ENCODE data around the gene GUK1.
"Not testable (repeated sequence)": the region's sequence is repeated elsewhere in the genome, so short reads cannot be mapped to it uniquely, and the experiment has no call there.

GUK1 gene

GRCh38 chr1:228104526-228105269 is 35.4 kb upstream of the GUK1 start:
- no peak for DNase-seq (ENCODE audit: low spot score)

DNA sequence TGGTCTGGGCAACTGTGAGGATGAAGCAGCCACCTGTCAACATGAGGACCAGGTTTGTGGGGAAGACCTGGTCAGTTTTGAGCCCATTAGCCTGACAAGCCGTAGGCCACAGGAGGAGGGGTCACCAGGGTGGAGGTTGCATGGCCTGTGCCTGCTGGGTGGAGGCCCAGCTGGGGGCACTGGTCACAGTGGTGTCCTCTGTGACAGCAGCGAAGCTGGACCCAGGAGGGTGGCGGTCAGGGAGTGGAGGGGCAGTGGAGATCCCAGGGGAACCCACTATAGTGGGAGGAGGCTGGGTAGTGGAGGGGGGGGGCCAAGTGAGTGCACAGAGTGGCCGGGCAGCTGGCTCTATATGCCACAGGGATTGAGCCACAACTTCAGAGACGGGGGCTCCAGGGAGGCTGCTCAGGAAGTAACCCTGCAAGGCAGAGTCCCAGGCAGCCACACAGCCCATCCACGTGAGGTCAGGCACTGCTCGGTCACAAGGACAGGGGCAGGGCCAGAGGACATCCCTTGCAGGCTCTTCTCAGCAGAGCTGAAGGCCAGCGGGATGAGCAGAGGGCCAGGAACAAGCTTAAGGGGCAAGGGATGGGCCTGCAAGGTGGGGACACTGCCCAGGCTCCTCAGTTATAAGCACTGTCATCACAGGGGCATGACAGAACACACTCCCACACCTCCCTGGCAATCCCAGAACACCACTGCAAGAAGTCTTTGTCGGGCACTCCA is 34.6 kb upstream of the GUK1 start:
- no peak for DNase-seq (ENCODE audit: low spot score)

GRCh38 chr1:228105996-228106799 is 33.9 kb upstream of the GUK1 start:
- no peak for DNase-seq (ENCODE audit: low spot score)

GRCh38 chr1:228106800-228107054 is 33.4 kb upstream of the GUK1 start:
- no peak for DNase-seq (ENCODE audit: low spot score)

GRCh38 chr1:228107636-228108035 is 32.4 kb upstream of the GUK1 start:
- no peak for DNase-seq (ENCODE audit: low spot score)

- no peak for DNase-seq (ENCODE audit: low spot score)
These were observed 31.9 kb upstream of the GUK1 start for GRCh38 chr1:228108055-228108690.

- no peak for DNase-seq (ENCODE audit: low spot score)
These were observed 31.4 kb upstream of the GUK1 start for GRCh38 chr1:228108742-228109072.

DNA sequence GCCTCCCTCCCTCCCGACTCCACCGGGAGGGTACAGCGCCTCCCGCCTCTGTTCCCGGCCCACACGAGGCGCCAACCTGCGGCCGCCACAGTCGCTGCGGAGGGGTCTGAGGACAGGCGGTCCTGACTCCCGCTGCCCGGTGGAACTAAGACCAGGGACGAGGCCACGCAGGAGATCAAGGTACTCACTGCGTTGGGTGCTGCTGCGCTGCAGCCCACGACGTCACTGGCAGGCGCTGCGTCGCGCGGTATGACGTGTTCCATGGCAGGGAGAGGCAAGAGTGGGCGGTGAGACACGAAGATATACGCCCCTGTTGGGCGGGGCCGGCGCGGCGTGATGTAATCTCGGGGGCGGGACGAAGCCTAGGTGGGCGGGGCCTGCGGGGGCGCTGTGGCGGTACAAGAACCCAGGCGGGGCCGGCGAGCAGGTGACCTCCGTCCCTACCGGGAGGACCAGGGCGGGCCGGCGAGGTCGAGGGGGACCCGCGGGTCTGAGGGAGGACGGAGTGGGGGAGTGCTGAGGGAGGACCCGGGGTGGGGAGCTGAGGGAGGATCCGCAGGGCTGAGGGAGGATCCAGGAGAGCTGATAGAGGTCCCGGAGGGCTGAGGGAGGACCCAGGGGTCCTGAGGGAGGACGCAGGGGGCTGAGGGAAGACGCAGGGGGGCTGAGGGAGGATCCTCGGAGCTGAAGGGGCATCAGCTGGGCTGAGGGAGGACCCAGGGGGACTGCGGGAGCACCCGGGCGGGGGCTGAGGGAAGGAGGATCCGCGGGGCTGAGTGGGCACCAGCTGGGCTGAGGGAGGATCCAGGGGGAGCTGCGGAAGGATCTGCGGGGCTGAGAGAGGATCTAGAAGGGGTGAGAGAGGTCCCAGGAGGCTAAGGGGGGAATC is 30.8 kb upstream of the GUK1 start, which contains the start of gene MRPL55:
MRPL55 (minus strand) TSS at position 227 of the 889 bp plus-strand sequence. CDS start 1,039 bp downstream, outside the sequence.
- DNase-seq (ENCODE audit: low spot score), result peak; percentile 95

DNA sequence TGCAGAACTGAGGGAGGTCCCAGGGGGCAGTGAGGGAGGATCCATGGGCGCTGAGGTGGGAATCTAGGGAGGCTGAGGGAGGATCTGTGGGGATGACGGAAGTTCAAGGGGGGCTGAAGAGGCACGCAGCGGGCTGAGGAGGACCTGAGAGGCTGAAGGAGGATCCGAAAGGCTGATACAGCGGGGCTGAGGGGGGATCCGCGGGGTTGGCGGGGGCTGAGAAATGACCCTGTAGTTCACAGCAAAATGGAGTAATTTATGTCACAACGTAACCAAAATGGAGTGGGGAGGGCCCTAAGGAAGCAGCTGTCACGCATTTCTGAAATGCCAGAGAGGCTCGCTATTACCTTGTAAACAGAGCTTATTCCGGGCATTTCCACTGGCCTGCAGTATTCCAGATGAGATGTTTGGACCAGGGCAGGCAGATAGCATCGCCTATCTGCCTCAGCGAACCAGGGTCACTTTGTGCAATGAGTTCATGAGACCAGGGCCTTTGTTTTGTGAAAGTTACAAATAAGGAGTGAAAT is 30.1 kb upstream of the GUK1 start:
- DNase-seq (ENCODE audit: low spot score), result no peak

DNA sequence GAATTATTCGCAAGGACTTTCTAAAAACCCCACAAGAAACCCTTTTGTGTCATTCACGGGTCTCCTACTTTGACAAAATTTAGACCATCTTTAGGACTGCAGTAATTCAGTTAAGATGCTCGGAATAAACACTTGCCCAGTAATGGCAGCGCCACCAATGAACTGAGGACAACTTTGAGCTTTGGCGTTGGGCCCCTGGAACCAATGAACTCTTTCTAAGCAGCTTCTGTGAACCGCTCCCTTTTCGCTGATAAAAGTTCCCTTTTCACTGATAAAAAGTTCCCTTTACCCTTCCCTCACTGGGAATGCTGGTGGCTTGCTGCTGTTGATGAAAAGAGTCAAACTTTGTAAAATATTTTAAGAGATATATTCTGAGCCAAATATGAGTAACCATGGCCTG is 29.5 kb upstream of the GUK1 start:
- DNase-seq (ENCODE audit: low spot score), result no peak

GRCh38 chr1:228111315-228111714 is 28.8 kb upstream of the GUK1 start:
- DNase-seq (ENCODE audit: low spot score), result not testable (repeated sequence)

DNA sequence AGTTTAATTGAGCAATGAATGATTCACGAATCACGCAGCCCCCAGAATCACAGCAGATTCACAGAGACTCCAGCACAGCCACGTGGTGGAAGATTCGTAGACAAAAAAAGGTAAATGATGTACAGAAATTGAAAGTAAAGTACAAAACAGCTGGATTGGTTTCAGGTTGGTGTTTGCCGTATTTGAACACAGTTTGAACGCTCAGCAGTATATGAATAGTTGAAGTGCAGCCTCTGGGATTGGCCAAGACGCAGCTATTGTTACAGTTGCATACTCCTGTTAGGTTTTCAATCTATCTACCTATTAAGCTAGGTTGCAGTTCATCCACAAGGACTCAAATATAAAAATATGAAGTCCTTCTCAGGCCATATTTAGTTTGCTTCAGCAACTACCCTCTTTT is 27.9 kb upstream of the GUK1 start:
- DNase-seq (ENCODE audit: low spot score), result no peak

- no peak for DNase-seq (ENCODE audit: low spot score)
These were observed 27.5 kb upstream of the GUK1 start for GRCh38 chr1:228112617-228113016.

- no peak for DNase-seq (ENCODE audit: low spot score)
These were observed 25.3 kb upstream of the GUK1 start for GRCh38 chr1:228114827-228115226.

- DNase-seq (ENCODE audit: low spot score), result no peak
These were observed 22.7 kb upstream of the GUK1 start for GRCh38 chr1:228117335-228117734.

GRCh38 chr1:228118040-228118439 is 22.0 kb upstream of the GUK1 start:
- no peak for DNase-seq (ENCODE audit: low spot score)

DNA sequence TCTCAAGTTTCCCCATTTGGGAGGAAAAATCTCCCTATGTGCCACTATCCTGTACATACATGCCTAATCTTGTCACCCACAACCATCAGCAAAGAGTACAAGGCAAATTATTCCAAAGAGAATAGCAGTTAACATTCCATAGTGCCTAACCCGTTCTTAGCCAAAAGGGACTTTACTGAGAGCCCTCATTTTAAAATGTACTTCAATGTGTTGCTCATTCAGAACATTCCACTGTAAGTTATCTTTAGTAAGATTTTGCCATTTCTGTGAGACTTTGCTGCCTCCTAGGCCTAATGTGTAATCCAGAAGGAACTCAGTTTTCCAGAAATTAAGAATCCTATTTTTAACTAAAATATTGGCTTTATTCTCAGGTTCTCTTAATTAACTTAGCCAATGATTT is 19.7 kb upstream of the GUK1 start:
- DNase-seq (ENCODE audit: low spot score), result no peak

- DNase-seq (ENCODE audit: low spot score), result no peak
These were observed 19.1 kb upstream of the GUK1 start for GRCh38 chr1:228120857-228121489.

- no peak for DNase-seq (ENCODE audit: low spot score)
These were observed 17.1 kb upstream of the GUK1 start for GRCh38 chr1:228122921-228123441.

GRCh38 chr1:228123505-228123904 is 16.6 kb upstream of the GUK1 start:
- DNase-seq (ENCODE audit: low spot score), result no peak

GRCh38 chr1:228125185-228125584 is 14.9 kb upstream of the GUK1 start:
- no peak for DNase-seq (ENCODE audit: low spot score)

All from SW480 (cell line).